Nephron (organoid): ENCODE measurements around the gene SND1.

Experiments used
- H3K27ac Mint-ChIP-seq, 3 experiments: 2 replicates each; pipeline ENCODE4 v1.8.0; 2020; ENCODE audit warnings: mixed read lengths in 3 of 3, mild to moderate bottlenecking in 2 of 3, moderate library complexity in 1 of 3
- H3K27me3 Mint-ChIP-seq: 2 replicates; pipeline ENCODE4 v1.8.0; 2021; ENCODE audit warnings: low read depth, mild to moderate bottlenecking, moderate library complexity, mixed read lengths
- H3K36me3 Mint-ChIP-seq: 2 replicates; pipeline ENCODE4 v1.8.0; 2020; ENCODE audit warnings: low read depth, mixed read lengths
- H3K4me1 Mint-ChIP-seq: 2 replicates; pipeline ENCODE4 v1.8.0; 2020; ENCODE audit warnings: mixed read lengths
- H3K4me3 Mint-ChIP-seq, 3 experiments: 2 replicates each; pipeline ENCODE4 v1.8.0; 2020; ENCODE audit warnings: mild to moderate bottlenecking in 3 of 3, mixed read lengths in 3 of 3, moderate library complexity in 2 of 3
- H3K9me3 Mint-ChIP-seq: 2 replicates; pipeline ENCODE4 v1.8.0; 2020; ENCODE audit warnings: mixed read lengths
- TF ChIP-seq, protein P1 (sequence below), 3 experiments: fragments of 200-600 bp; sonication (generic); IDR thresholded peaks; one replicate each; pipeline ENCODE4 v1.5.0; 2021; ENCODE audit warnings: antibody characterized with exemption in 3 of 3; ENCODE audit not compliant: unreplicated experiment in 3 of 3

The SND1 gene

GRCh38 chr7:128030263-128030653 lies 378.3 kb downstream of the SND1 start:
- TF ChIP-seq, protein P1, sequence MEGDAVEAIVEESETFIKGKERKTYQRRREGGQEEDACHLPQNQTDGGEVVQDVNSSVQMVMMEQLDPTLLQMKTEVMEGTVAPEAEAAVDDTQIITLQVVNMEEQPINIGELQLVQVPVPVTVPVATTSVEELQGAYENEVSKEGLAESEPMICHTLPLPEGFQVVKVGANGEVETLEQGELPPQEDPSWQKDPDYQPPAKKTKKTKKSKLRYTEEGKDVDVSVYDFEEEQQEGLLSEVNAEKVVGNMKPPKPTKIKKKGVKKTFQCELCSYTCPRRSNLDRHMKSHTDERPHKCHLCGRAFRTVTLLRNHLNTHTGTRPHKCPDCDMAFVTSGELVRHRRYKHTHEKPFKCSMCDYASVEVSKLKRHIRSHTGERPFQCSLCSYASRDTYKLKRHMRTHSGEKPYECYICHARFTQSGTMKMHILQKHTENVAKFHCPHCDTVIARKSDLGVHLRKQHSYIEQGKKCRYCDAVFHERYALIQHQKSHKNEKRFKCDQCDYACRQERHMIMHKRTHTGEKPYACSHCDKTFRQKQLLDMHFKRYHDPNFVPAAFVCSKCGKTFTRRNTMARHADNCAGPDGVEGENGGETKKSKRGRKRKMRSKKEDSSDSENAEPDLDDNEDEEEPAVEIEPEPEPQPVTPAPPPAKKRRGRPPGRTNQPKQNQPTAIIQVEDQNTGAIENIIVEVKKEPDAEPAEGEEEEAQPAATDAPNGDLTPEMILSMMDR (IDR thresholded peaks at IDR 0.05; ENCODE audit: unreplicated experiment in 3 of 3): no peak
- peaks cover 11% of the 10 kb centered on the region for H3K36me3 Mint-ChIP-seq
- peaks cover 44% of the 10 kb centered on the region for H3K4me1 Mint-ChIP-seq
- H3K27me3 Mint-ChIP-seq: peaks cover 32% of the 10 kb centered on the region
- H3K27ac Mint-ChIP-seq: peak overlapping the region in 2 of 3 experiments; percentile 35 to 38
- peak overlapping the region; percentile 81 to 88 (median 86) for H3K4me3 Mint-ChIP-seq
- no peaks in the 10 kb centered on the region for H3K9me3 Mint-ChIP-seq

- H3K4me1 Mint-ChIP-seq: peaks cover 37% of the 10 kb centered on the region
- TF ChIP-seq, protein P1 (IDR thresholded peaks at IDR 0.05; ENCODE audit: unreplicated experiment in 3 of 3): no peak
- H3K27me3 Mint-ChIP-seq: peaks cover 36% of the 10 kb centered on the region
- H3K4me3 Mint-ChIP-seq: peak within 1 kb of the TSS; percentile 91 to 98 (median 93)
- peak within 1 kb of the TSS; percentile 68 to 91 (median 74) for H3K27ac Mint-ChIP-seq
- peaks cover 11% of the 10 kb centered on the region for H3K36me3 Mint-ChIP-seq
- no peaks in the 10 kb centered on the region for H3K9me3 Mint-ChIP-seq
These were observed 378.9 kb downstream of the SND1 start, which contains the start of gene LRRC4 for GRCh38 chr7:128030654-128031611. LRRC4 (minus strand) TSS chr7:128031437; CDS start chr7:128030640, 797 bp downstream.

GRCh38 chr7:128031901-128032604 lies 380.1 kb downstream of the SND1 start:
- Mint-ChIP-seq H3K9me3 (no peaks in the 10 kb centered on the region), H3K36me3 (peaks cover 11% of the 10 kb centered on the region), H3K27ac (peak overlapping the region; percentile 68 to 91 (median 74)), H3K4me3 (peak overlapping the region; percentile 91 to 98 (median 93)), H3K4me1 (peaks cover 32% of the 10 kb centered on the region), H3K27me3 (peaks cover 36% of the 10 kb centered on the region)
- TF ChIP-seq, protein P1 (IDR thresholded peaks at IDR 0.05; ENCODE audit: unreplicated experiment in 3 of 3): peak; percentile 33 to 38 (median 34)

DNA sequence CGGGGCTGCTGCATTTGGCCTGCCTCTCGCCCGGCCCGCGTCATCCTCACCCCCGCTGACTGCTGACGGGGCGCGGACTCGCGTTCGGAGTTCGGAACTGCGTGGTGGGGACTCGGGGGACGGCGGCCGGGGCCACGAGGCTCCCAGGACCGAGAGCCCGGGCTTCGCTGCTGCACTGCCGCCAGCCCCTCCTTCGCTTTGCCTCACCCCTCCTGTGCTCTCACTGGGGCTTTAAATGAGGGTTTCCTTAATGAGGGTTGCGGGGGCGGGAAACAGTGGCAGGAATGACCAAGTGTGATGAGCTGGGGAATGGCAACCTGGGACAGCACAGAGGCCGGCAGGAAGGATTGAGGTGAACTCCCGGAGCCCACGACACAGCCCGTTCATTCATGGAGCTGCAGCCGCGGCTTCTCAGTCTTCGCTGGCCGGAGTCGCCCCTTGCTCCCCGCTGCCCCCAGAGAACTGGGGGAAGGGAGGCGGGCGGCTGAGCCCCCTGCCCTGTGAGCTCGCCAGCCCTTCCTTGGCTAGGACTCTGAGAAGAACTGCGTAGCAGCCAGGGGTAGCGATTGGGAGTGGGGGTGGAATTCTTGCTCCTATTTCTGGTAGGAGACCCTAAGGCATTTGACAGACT lies 380.7 kb downstream of the SND1 start:
- Mint-ChIP-seq H3K27me3 (peaks cover 36% of the 10 kb centered on the region), H3K9me3 (no peaks in the 10 kb centered on the region), H3K4me1 (peaks cover 25% of the 10 kb centered on the region), H3K36me3 (peaks cover 11% of the 10 kb centered on the region), H3K27ac (no peak overlapping the region), H3K4me3 (peak overlapping the region; percentile 81 to 88 (median 86))
- TF ChIP-seq, protein P1 (IDR thresholded peaks at IDR 0.05; ENCODE audit: unreplicated experiment in 3 of 3): no peak

DNA sequence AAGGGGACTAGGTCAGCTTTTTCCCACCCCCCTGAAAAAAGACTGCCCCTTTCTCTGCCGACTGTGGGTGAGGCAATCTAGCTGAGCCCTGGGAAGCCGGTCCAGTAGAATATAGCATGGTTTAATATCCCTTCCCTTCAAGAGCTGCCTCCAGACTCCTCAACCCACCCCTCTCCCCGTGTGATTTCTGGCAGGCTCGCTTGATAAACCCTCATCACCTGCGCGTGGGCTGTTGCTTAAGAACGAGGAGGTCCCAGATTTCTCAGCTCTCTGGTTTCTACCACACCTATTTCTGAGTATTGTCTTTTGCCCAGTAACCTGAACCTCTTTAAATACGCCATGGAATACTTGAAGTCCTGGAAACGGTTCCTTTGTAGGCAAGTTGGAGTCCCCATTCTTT lies 381.3 kb downstream of the SND1 start:
- no peak overlapping the region for H3K27ac Mint-ChIP-seq
- H3K36me3 Mint-ChIP-seq: peaks cover 11% of the 10 kb centered on the region
- H3K4me1 Mint-ChIP-seq: peaks cover 20% of the 10 kb centered on the region
- TF ChIP-seq, protein P1 (IDR thresholded peaks at IDR 0.05; ENCODE audit: unreplicated experiment in 3 of 3): no peak
- peak overlapping the region; percentile 81 to 88 (median 86) for H3K4me3 Mint-ChIP-seq
- H3K27me3 Mint-ChIP-seq: peaks cover 36% of the 10 kb centered on the region
- no peaks in the 10 kb centered on the region for H3K9me3 Mint-ChIP-seq
